ENCODE measurements around the gene DNAH2. TPM values are rescaled to one million over a fixed set of nuclear protein-coding genes. Genes with fewer than 3 reads are reported as not detected.

The DNAH2 gene
- total RNA-seq, 2 experiments from 2014 or later, result not detected

- H2AFZ ChIP-seq (ENCODE audit: low read length), result no peak overlapping the region
- H3K36me3 ChIP-seq (ENCODE audit: insufficient read depth, low read length), result peaks cover 49% of the 10 kb centered on the region
- ChIA-PET CTCF (ENCODE audit: unreplicated experiment) (interaction anchor here (1.0 kb wide), 1 partner anchor 125 kb away, joined by 3 read pairs; no protein-coding TSS in a partner anchor), POLR2A (interaction anchor here (1.2 to 2.7 kb wide), 5 partner anchors 9 to 159 kb away, joined by 3 to 10 read pairs (median 5); partner anchors contain the start of gene SAT2)
- TF ChIP-seq, protein P1, sequence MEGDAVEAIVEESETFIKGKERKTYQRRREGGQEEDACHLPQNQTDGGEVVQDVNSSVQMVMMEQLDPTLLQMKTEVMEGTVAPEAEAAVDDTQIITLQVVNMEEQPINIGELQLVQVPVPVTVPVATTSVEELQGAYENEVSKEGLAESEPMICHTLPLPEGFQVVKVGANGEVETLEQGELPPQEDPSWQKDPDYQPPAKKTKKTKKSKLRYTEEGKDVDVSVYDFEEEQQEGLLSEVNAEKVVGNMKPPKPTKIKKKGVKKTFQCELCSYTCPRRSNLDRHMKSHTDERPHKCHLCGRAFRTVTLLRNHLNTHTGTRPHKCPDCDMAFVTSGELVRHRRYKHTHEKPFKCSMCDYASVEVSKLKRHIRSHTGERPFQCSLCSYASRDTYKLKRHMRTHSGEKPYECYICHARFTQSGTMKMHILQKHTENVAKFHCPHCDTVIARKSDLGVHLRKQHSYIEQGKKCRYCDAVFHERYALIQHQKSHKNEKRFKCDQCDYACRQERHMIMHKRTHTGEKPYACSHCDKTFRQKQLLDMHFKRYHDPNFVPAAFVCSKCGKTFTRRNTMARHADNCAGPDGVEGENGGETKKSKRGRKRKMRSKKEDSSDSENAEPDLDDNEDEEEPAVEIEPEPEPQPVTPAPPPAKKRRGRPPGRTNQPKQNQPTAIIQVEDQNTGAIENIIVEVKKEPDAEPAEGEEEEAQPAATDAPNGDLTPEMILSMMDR (conservative IDR thresholded peaks at IDR 0.05; ENCODE audit: low read length), result no peak
- no peak for TF ChIP-seq EZH2phosphoT487 (IDR thresholded peaks at IDR 0.05; ENCODE audit: borderline replicate concordance, low read depth, low read length)
- H3K9me3 ChIP-seq (ENCODE audit: low read length), result no peaks in the 10 kb centered on the region
- H3K4me2 ChIP-seq (ENCODE audit: low read length), result peak overlapping the region; percentile 86
- peak overlapping the region; percentile 93 for H3K27ac ChIP-seq (ENCODE audit: low read depth, low read length, poor library complexity, severe bottlenecking)
- peaks cover 27% of the 10 kb centered on the region for H3K4me1 ChIP-seq (ENCODE audit: insufficient read depth, low read length, poor library complexity, severe bottlenecking)
- DNase-seq (ENCODE audit: low spot score), result peak; percentile 97
- H4K20me1 ChIP-seq (ENCODE audit: insufficient read depth, low read length), result peaks cover 24% of the 10 kb centered on the region
- intact Hi-C loops (cut with micrococcal nuclease; ENCODE audit: unreplicated experiment), result loop anchor here (1.0 to 5.0 kb wide), 7 partner anchors 59 to 692 kb away; partner anchors contain the start of genes FXR2, KCTD11, KRABD2 and SAT2
- no TSS peak for BruUV-seq (replicated peaks)
- no peaks in the 10 kb centered on the region for H3K9me2 ChIP-seq (ENCODE audit: insufficient read depth, low read length)
- H3K4me3 ChIP-seq (ENCODE audit: low read depth, low read length, poor library complexity, severe bottlenecking), result peak overlapping the region; percentile 92
- H3K79me2 ChIP-seq (ENCODE audit: insufficient read depth, low read depth, low read length), result peaks cover 68% of the 10 kb centered on the region
These were observed 31.9 kb upstream of the DNAH2 start for GRCh38 chr17:7685533-7686221.

- TSS peak; percentile 92 for BruUV-seq (replicated peaks)
- no peaks in the 10 kb centered on the region for H3K9me2 ChIP-seq (ENCODE audit: insufficient read depth, low read length)
- no peak for TF ChIP-seq EZH2phosphoT487 (IDR thresholded peaks at IDR 0.05; ENCODE audit: borderline replicate concordance, low read depth, low read length)
- TF ChIP-seq, protein P1 (conservative IDR thresholded peaks at IDR 0.05; ENCODE audit: low read length), result no peak
- H3K4me1 ChIP-seq (ENCODE audit: insufficient read depth, low read length, poor library complexity, severe bottlenecking), result peaks cover 27% of the 10 kb centered on the region
- CTCF ChIA-PET (ENCODE audit: unreplicated experiment), result interaction anchor here (0.6 kb wide), 1 partner anchor 57 kb away, joined by 11 read pairs; no protein-coding TSS in a partner anchor
- POLR2A ChIA-PET, result interaction anchor here (0.6 to 2.7 kb wide), 11 partner anchors 8 to 609 kb away, joined by 3 to 10 read pairs (median 3); partner anchors contain the start of genes FXR2, SAT2 and SLC25A35
- H3K4me2 ChIP-seq (ENCODE audit: low read length), result peak overlapping the region; percentile 86
- peaks cover 24% of the 10 kb centered on the region for H4K20me1 ChIP-seq (ENCODE audit: insufficient read depth, low read length)
- H3K27ac ChIP-seq (ENCODE audit: low read depth, low read length, poor library complexity, severe bottlenecking), result peak overlapping the region; percentile 93
- no peaks in the 10 kb centered on the region for H3K9me3 ChIP-seq (ENCODE audit: low read length)
- peaks cover 49% of the 10 kb centered on the region for H3K36me3 ChIP-seq (ENCODE audit: insufficient read depth, low read length)
- peak; percentile 92 for DNase-seq (ENCODE audit: low spot score)
- peaks cover 68% of the 10 kb centered on the region for H3K79me2 ChIP-seq (ENCODE audit: insufficient read depth, low read depth, low read length)
- H3K4me3 ChIP-seq (ENCODE audit: low read depth, low read length, poor library complexity, severe bottlenecking), result peak overlapping the region; percentile 92
- peak overlapping the region; percentile 89; the same call in 1 of the 2 replicates for H2AFZ ChIP-seq (ENCODE audit: low read length)
- intact Hi-C loops (cut with micrococcal nuclease; ENCODE audit: unreplicated experiment), result loop anchor here (1.0 to 5.0 kb wide), 8 partner anchors 60 to 691 kb away; partner anchors contain the start of genes FXR2, KCTD11, KRABD2 and POLR2A
These were observed 31.1 kb upstream of the DNAH2 start for GRCh38 chr17:7686222-7687071.
